ENCODE measurements around the gene SLC4A9. TPM values are rescaled to one million over a fixed set of nuclear protein-coding genes. Genes with fewer than 3 reads are reported as not detected.
A peak's percentile ranks its signal among the peaks of the same experiment; 100 is the strongest.

The SLC4A9 gene
- total and polyA plus RNA-seq, 9 donors: 0.04 to 0.13 (median 0.06) TPM; not detected in 5

- 80% methylated on average over 3 of the region's 4 CpGs for WGBS (ENCODE audit: insufficient coverage)
- Histone ChIP-seq H3K36me3 (ENCODE audit: control insufficient read depth, insufficient read depth, low read length) (no peaks in the 10 kb centered on the region), H3K9me3 (replicated peaks; ENCODE audit: control insufficient read depth, low read depth, low read length) (no peaks in the 10 kb centered on the region)
These were observed 1.2 kb upstream of the SLC4A9 start for GRCh38 chr5:140358738-140359310.

GRCh38 chr5:140360681-140361479, 886 bp downstream of the SLC4A9 start:
- peaks cover 15% of the 10 kb centered on the region for H3K4me1 ChIP-seq (ENCODE audit: control insufficient read depth, insufficient read depth, low read length)
- H3K9me3 ChIP-seq (replicated peaks; ENCODE audit: control insufficient read depth, low read depth, low read length): no peaks in the 10 kb centered on the region
- WGBS (ENCODE audit: insufficient coverage): 87% methylated on average over 6 of the region's 7 CpGs

More at GRCh38 chr5:140358738-140359310, 1.2 kb upstream of the SLC4A9 start:
- DNase-seq: no peak
- Histone ChIP-seq H3K4me3 (ENCODE audit: low read length) (no peak overlapping the region), H3K27ac (ENCODE audit: low read length) (no peak overlapping the region), H3K27me3 (ENCODE audit: control insufficient read depth, insufficient read depth, low read length) (no peaks in the 10 kb centered on the region), H3K4me1 (ENCODE audit: control insufficient read depth, insufficient read depth, low read length) (peaks cover 15% of the 10 kb centered on the region)

GRCh38 chr5:140361901-140362300, 1.9 kb downstream of the SLC4A9 start:
- Histone ChIP-seq H3K36me3 (ENCODE audit: control insufficient read depth, insufficient read depth, low read length) (no peaks in the 10 kb centered on the region), H3K9me3 (replicated peaks; ENCODE audit: control insufficient read depth, low read depth, low read length) (no peaks in the 10 kb centered on the region), H3K27me3 (ENCODE audit: control insufficient read depth, insufficient read depth, low read length) (no peaks in the 10 kb centered on the region), H3K27ac (ENCODE audit: low read length) (no peak overlapping the region), H3K4me1 (ENCODE audit: control insufficient read depth, insufficient read depth, low read length) (peaks cover 15% of the 10 kb centered on the region), H3K4me3 (ENCODE audit: low read length) (no peak overlapping the region)
- DNase-seq: no peak
- WGBS (ENCODE audit: insufficient coverage): 86% methylated on average over 2 of the region's 2 CpGs

More at GRCh38 chr5:140360681-140361479, 886 bp downstream of the SLC4A9 start:
- no peaks in the 10 kb centered on the region for H3K27me3 ChIP-seq (ENCODE audit: control insufficient read depth, insufficient read depth, low read length)
- H3K36me3 ChIP-seq (ENCODE audit: control insufficient read depth, insufficient read depth, low read length): no peaks in the 10 kb centered on the region
- no peak overlapping the region for H3K27ac ChIP-seq (ENCODE audit: low read length)
- no peak for DNase-seq
- H3K4me3 ChIP-seq (ENCODE audit: low read length): no peak overlapping the region

- Histone ChIP-seq H3K4me1 (ENCODE audit: control insufficient read depth, insufficient read depth, low read length) (peaks cover 11% of the 10 kb centered on the region), H3K4me3 (ENCODE audit: low read length) (no peak overlapping the region), H3K27ac (ENCODE audit: low read length) (no peak overlapping the region), H3K27me3 (ENCODE audit: control insufficient read depth, insufficient read depth, low read length) (no peaks in the 10 kb centered on the region), H3K36me3 (ENCODE audit: control insufficient read depth, insufficient read depth, low read length) (no peaks in the 10 kb centered on the region), H3K9me3 (replicated peaks; ENCODE audit: control insufficient read depth, low read depth, low read length) (no peaks in the 10 kb centered on the region)
- 87% methylated on average over 8 of the region's 8 CpGs for WGBS (ENCODE audit: insufficient coverage)
- DNase-seq: no peak
These were observed 2.3 kb downstream of the SLC4A9 start for GRCh38 chr5:140362311-140362710.

- WGBS (ENCODE audit: insufficient coverage): 9% methylated on average over 22 of the region's 29 CpGs
- Histone ChIP-seq H3K36me3 (ENCODE audit: control insufficient read depth, insufficient read depth, low read length) (no peaks in the 10 kb centered on the region), H3K4me1 (ENCODE audit: control insufficient read depth, insufficient read depth, low read length) (peaks cover 7% of the 10 kb centered on the region), H3K27me3 (ENCODE audit: control insufficient read depth, insufficient read depth, low read length) (no peaks in the 10 kb centered on the region), H3K4me3 (ENCODE audit: low read length) (no peak overlapping the region), H3K9me3 (replicated peaks; ENCODE audit: control insufficient read depth, low read depth, low read length) (no peaks in the 10 kb centered on the region), H3K27ac (ENCODE audit: low read length) (no peak overlapping the region)
- peak; percentile 59 for DNase-seq
These were observed 3.1 kb downstream of the SLC4A9 start for GRCh38 chr5:140362875-140363630.

- H3K27me3 ChIP-seq (ENCODE audit: control insufficient read depth, insufficient read depth, low read length): no peaks in the 10 kb centered on the region
- no peak for DNase-seq
- H3K4me3 ChIP-seq (ENCODE audit: low read length): no peak overlapping the region
- H3K36me3 ChIP-seq (ENCODE audit: control insufficient read depth, insufficient read depth, low read length): no peaks in the 10 kb centered on the region
- H3K9me3 ChIP-seq (replicated peaks; ENCODE audit: control insufficient read depth, low read depth, low read length): no peaks in the 10 kb centered on the region
- WGBS (ENCODE audit: insufficient coverage): 43% methylated on average over 12 of the region's 20 CpGs
- H3K27ac ChIP-seq (ENCODE audit: low read length): no peak overlapping the region
- H3K4me1 ChIP-seq (ENCODE audit: control insufficient read depth, insufficient read depth, low read length): peaks cover 7% of the 10 kb centered on the region
These were observed 3.9 kb downstream of the SLC4A9 start for GRCh38 chr5:140363631-140364471.

- no peak for DNase-seq
- no peak overlapping the region for H3K27ac ChIP-seq (ENCODE audit: low read length)
- H3K4me3 ChIP-seq (ENCODE audit: low read length): no peak overlapping the region
- H3K27me3 ChIP-seq (ENCODE audit: control insufficient read depth, insufficient read depth, low read length): no peaks in the 10 kb centered on the region
- no CpG with 5 or more reads among the region's 3 CpGs for WGBS (ENCODE audit: insufficient coverage)
- no peaks in the 10 kb centered on the region for H3K9me3 ChIP-seq (replicated peaks; ENCODE audit: control insufficient read depth, low read depth, low read length)
- peaks cover 7% of the 10 kb centered on the region for H3K4me1 ChIP-seq (ENCODE audit: control insufficient read depth, insufficient read depth, low read length)
- no peaks in the 10 kb centered on the region for H3K36me3 ChIP-seq (ENCODE audit: control insufficient read depth, insufficient read depth, low read length)
These were observed 4.4 kb downstream of the SLC4A9 start for GRCh38 chr5:140364472-140364765.

- 100% methylated on average over 1 of the region's 3 CpGs for WGBS (ENCODE audit: insufficient coverage)
- DNase-seq: no peak
- Histone ChIP-seq H3K27ac (ENCODE audit: low read length) (no peak overlapping the region), H3K9me3 (replicated peaks; ENCODE audit: control insufficient read depth, low read depth, low read length) (no peaks in the 10 kb centered on the region), H3K36me3 (ENCODE audit: control insufficient read depth, insufficient read depth, low read length) (no peaks in the 10 kb centered on the region), H3K4me1 (ENCODE audit: control insufficient read depth, insufficient read depth, low read length) (peaks cover 7% of the 10 kb centered on the region), H3K27me3 (ENCODE audit: control insufficient read depth, insufficient read depth, low read length) (no peaks in the 10 kb centered on the region), H3K4me3 (ENCODE audit: low read length) (no peak overlapping the region)
These were observed 5.3 kb downstream of the SLC4A9 start for GRCh38 chr5:140365282-140365681.

GRCh38 chr5:140365941-140366340, 5.9 kb downstream of the SLC4A9 start:
- Histone ChIP-seq H3K4me3 (ENCODE audit: low read length) (no peak overlapping the region), H3K27me3 (ENCODE audit: control insufficient read depth, insufficient read depth, low read length) (no peaks in the 10 kb centered on the region), H3K9me3 (replicated peaks; ENCODE audit: control insufficient read depth, low read depth, low read length) (no peaks in the 10 kb centered on the region), H3K4me1 (ENCODE audit: control insufficient read depth, insufficient read depth, low read length) (peaks cover 7% of the 10 kb centered on the region), H3K36me3 (ENCODE audit: control insufficient read depth, insufficient read depth, low read length) (no peaks in the 10 kb centered on the region), H3K27ac (ENCODE audit: low read length) (no peak overlapping the region)
- WGBS (ENCODE audit: insufficient coverage): 83% methylated on average over 3 of the region's 4 CpGs
- no peak for DNase-seq

Measured in muscle of leg (tissue), 11 donors.